ENCODE data around the gene MED8.
A peak's percentile ranks its signal among the peaks of the same experiment; 100 is the strongest.
"Not testable (repeated sequence)": the region's sequence is repeated elsewhere in the genome, so short reads cannot be mapped to it uniquely, and the experiment has no call there.

Gene MED8

GRCh38 chr1:43421976-43422750, 32.6 kb upstream of the MED8 start:
- DNase-seq, result no peak

GRCh38 chr1:43421396-43421795, 31.8 kb upstream of the MED8 start:
- DNase-seq, result no peak

GRCh38 chr1:43420874-43421273, 31.3 kb upstream of the MED8 start:
- no peak for DNase-seq

- no peak for DNase-seq
Observed at GRCh38 chr1:43419627-43420425, 30.2 kb upstream of the MED8 start.

GRCh38 chr1:43418858-43419257, 29.3 kb upstream of the MED8 start:
- no peak for DNase-seq

GRCh38 chr1:43415901-43416300, 26.3 kb upstream of the MED8 start:
- no peak for DNase-seq

- DNase-seq, result peak; percentile 2 to 84
Observed at GRCh38 chr1:43414634-43415223, 25.1 kb upstream of the MED8 start.

GRCh38 chr1:43413426-43413825, 23.8 kb upstream of the MED8 start:
- DNase-seq, result not testable (repeated sequence)

- DNase-seq, result no peak
Observed at GRCh38 chr1:43410571-43410970, 21.0 kb upstream of the MED8 start.

GRCh38 chr1:43405876-43406234, 16.3 kb upstream of the MED8 start:
- no peak for DNase-seq

- no peak for DNase-seq
Observed at GRCh38 chr1:43405219-43405875, 15.7 kb upstream of the MED8 start.

GRCh38 chr1:43404353-43404752, 14.8 kb upstream of the MED8 start:
- DNase-seq, result no peak

- DNase-seq, result no peak
Observed at GRCh38 chr1:43402089-43402865, 12.7 kb upstream of the MED8 start.

- DNase-seq, result not testable (repeated sequence)
Observed at GRCh38 chr1:43400441-43400840, 10.8 kb upstream of the MED8 start.

- no peak for DNase-seq
Observed at GRCh38 chr1:43398227-43398626, 8.6 kb upstream of the MED8 start.

- no peak for DNase-seq
Observed at GRCh38 chr1:43396059-43396458, 6.5 kb upstream of the MED8 start.

- DNase-seq, result no peak
Observed at GRCh38 chr1:43395523-43395922, 5.9 kb upstream of the MED8 start.

GRCh38 chr1:43392702-43393101, 3.1 kb upstream of the MED8 start:
- DNase-seq, result no peak

GRCh38 chr1:43388613-43389012, 987 bp downstream of the MED8 start:
- DNase-seq, result no peak

- no peak for DNase-seq
Observed at GRCh38 chr1:43387976-43388599, 1.5 kb downstream of the MED8 start.

- DNase-seq, result no peak
Observed at GRCh38 chr1:43386676-43387075, 2.9 kb downstream of the MED8 start.

- no peak for DNase-seq
Observed at GRCh38 chr1:43383449-43383848, 6.2 kb downstream of the MED8 start.
